ACC112 (cell line): ENCODE data around the gene CCDC116.
"Not testable (repeated sequence)": the region's sequence is repeated elsewhere in the genome, so short reads cannot be mapped to it uniquely, and the experiment has no call there.

Source experiments
- H2AFZ ChIP-seq: fragments of 200-600 bp; sonication (generic); one replicate; pipeline ENCODE4 v1.6.0; 2017; ENCODE audit warnings: antibody characterized with exemption, low read length; ENCODE audit not compliant: unreplicated experiment
- H3K27ac ChIP-seq: fragments of 200-600 bp; sonication (generic); 2 replicates; pipeline ENCODE4 v1.5.1; 2014; ENCODE audit warnings: low read depth, mild to moderate bottlenecking, antibody characterized with exemption, low read length, moderate library complexity
- H3K27me3 ChIP-seq: fragments of 200-600 bp; sonication (generic); 2 replicates; pipeline ENCODE4 v1.6.1; 2014; ENCODE audit warnings: mild to moderate bottlenecking, antibody characterized with exemption, low read length, moderate library complexity, mixed read lengths; ENCODE audit not compliant: insufficient read depth
- H3K36me3 ChIP-seq: fragments of 200-600 bp; sonication (generic); 2 replicates; pipeline ENCODE4 v1.6.1; 2016; ENCODE audit warnings: mild to moderate bottlenecking, antibody characterized with exemption, low read length, moderate library complexity, mixed read lengths; ENCODE audit not compliant: insufficient read depth
- H3K4me1 ChIP-seq: fragments of 200-600 bp; sonication (generic); one replicate; pipeline ENCODE4 v1.6.1; 2016; ENCODE audit warnings: low read length, mixed read lengths; ENCODE audit not compliant: insufficient read depth, unreplicated experiment, control insufficient read depth
- H3K4me3 ChIP-seq: fragments of 200-600 bp; sonication (generic); 2 replicates; pipeline ENCODE4 v1.5.1; 2014; ENCODE audit warnings: mild to moderate bottlenecking, low read depth, low read length
- H3K79me2 ChIP-seq: fragments of 200-600 bp; sonication (generic); one replicate; pipeline ENCODE4 v1.6.0; 2016; ENCODE audit warnings: low read length; ENCODE audit not compliant: control insufficient read depth, unreplicated experiment, insufficient read depth

Gene CCDC116

DNA sequence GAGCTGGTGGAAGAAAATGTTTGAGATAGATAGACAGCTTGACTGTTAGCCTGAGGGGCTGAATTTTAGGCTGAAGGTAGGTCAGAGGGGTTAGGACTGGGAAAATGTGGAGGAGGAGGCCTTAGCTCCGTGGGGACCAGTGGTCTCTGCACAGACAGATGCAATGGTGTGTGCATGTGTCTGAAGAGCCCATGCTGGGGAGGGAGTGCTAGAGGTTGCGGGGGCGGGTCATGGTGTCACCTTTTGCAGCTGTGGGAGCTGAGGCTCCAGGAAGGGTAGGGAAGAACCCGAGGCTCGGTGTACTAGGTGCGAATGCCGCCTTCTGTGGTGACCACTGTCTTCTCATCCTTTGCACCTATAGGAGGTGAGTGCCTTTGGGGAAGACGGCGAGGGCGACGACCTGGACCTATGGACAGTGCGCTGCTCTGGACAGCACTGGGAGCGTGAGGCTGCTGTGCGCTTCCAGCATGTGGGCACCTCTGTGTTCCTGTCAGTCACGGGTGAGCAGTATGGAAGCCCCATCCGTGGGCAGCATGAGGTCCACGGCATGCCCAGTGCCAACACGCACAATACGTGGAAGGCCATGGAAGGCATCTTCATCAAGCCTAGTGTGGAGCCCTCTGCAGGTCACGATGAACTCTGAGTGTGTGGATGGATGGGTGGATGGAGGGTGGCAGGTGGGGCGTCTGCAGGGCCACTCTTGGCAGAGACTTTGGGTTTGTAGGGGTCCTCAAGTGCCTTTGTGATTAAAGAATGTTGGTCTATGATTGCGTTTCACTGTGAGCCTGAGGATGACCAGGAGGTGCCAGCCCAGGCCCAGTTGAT lies 11.2 kb downstream of the CCDC116 start:
- H3K4me3 ChIP-seq = peak overlapping the region; percentile 95
- no peaks in the 10 kb centered on the region for H3K36me3 ChIP-seq
- H3K4me1 ChIP-seq = no peaks in the 10 kb centered on the region
- H3K79me2 ChIP-seq = peaks cover 2% of the 10 kb centered on the region
- no peak overlapping the region for H2AFZ ChIP-seq
- no peaks in the 10 kb centered on the region for H3K27me3 ChIP-seq
- H3K27ac ChIP-seq = no peak overlapping the region

DNA sequence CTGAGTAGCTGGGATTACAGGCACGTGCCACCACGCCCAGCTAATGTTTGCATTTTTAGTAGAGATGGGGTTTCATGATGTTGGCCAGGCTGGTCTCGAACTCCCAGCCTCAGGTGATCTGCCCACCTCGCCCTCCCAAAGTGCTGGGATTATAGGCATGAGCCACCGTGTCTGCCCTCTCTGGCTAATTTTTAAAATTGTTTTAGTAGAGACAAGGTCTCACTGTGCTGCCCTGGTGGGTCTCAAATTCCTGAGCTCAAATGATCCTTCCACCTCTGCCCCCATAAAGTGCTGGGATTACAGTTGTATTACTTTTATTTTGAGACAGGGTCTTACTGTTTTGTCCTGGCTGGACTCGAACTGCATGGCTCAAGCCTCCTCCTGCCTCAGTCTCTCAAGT lies 13.0 kb downstream of the CCDC116 start:
- not testable (repeated sequence) for H3K4me3 ChIP-seq, H3K27me3 ChIP-seq, H2AFZ ChIP-seq, H3K4me1 ChIP-seq, H3K27ac ChIP-seq, H3K36me3 ChIP-seq, H3K79me2 ChIP-seq

DNA sequence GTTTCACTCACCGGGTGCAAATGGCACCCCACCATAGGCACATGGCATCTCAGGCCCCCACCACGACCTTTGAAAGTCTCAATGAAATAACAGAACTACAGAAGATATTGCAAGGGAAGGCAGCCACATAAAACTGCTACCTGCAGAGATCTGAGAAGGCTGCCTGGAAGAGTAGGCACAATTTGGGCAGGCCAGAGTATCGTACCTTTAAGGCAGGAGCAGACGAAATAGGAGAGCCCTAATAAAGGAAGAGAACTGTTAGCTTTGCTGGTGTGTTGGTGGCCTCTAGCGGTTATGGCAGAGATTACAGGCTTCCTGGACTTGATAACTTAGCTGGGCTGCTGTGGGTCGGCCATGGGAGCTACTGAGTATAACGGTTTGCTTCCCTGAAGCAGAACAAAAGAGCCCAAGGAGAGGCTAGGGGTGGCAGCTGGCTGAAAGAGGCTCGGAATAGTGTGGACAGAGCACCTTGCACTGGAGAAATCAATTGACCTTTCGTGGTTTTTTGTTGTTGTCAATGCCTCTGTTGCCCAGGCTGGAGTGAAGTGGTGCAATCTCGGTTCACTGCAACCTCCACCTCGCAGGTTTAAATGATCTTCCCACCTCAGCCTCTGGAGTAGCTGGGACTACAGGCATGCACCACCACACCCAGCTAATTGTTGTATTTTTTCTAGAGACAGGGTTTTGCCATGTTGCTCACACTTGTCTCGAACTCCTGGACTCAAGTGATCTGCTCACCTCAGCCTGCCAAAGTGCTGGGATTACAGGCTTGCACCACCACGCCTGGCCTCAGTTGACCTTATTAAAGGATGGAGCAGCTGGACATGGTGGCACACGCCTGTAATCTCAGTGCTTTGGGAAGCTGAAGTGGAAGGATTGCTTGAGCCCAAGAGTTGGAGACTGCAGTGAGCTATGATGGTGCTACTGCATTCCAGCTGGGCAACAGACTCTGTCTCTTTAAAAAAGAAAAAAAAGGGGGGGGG lies 14.3 kb downstream of the CCDC116 start:
- H3K27me3 ChIP-seq = no peaks in the 10 kb centered on the region
- no peaks in the 10 kb centered on the region for H3K36me3 ChIP-seq
- H3K79me2 ChIP-seq = peaks cover 2% of the 10 kb centered on the region
- no peak overlapping the region for H3K4me3 ChIP-seq
- H3K27ac ChIP-seq = no peak overlapping the region
- peaks cover 4% of the 10 kb centered on the region for H3K4me1 ChIP-seq
- H2AFZ ChIP-seq = no peak overlapping the region

DNA sequence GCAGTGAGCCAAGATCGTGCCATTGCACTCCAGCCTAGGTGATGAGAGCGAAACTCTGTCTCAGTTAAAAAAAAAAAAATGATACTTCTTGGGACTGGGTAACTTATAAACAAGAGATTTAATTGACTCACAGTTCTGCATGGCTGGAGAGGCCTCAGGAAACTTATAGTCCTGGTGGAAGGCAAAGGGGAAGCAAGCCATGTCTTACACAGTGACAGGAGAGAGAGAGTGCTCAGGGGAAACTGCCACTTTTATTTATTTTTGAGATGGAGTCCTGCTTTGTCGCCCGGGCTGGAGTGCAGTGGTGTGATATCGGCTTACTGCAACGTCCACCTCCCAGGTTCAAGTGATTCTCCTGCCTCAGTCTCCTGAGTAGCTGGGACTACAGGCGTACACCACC lies 17.7 kb downstream of the CCDC116 start:
- no peak overlapping the region for H3K4me3 ChIP-seq
- no peak overlapping the region for H3K27ac ChIP-seq
- no peaks in the 10 kb centered on the region for H3K36me3 ChIP-seq

DNA sequence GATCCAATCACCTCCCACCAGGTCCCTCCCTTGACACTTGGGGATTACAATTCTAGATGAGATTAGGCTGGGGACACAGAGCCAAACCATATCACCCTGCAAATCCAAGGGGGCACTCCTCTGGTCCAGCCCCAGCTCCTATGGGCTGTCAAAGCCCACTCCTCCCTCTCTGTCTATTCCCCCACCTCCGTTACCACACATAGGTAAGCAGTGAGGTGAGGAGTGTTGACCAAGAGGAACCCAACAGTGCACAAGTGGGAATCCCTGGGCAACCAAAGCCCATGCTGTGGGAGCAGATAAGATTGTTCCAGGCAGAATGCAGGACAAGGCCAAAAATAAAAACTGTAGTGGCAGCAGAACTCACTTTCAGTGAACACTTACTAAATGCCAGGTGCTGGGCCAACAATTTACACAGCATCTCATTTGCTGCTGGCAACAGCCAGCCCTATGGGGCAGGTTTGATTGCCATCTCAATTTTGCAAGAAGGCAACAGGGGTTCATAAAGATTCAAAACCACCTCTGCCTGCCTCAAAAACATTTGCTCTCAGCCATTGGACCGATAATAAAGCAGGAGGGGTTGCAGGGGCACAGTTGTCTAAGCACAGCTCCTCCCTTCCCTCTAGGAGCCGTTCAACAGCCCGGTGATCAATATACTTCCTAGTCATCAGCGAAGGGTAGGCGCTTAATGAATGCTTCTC lies 18.4 kb downstream of the CCDC116 start:
- Histone ChIP-seq H2AFZ (peak overlapping the region; percentile 55), H3K27ac (no peak overlapping the region), H3K27me3 (no peaks in the 10 kb centered on the region), H3K4me1 (peaks cover 8% of the 10 kb centered on the region), H3K4me3 (peak overlapping the region; percentile 85), H3K79me2 (no peaks in the 10 kb centered on the region), H3K36me3 (no peaks in the 10 kb centered on the region)

More for the DNA sequence above, 17.7 kb downstream of the CCDC116 start:
- Histone ChIP-seq H3K27me3 (no peaks in the 10 kb centered on the region), H3K4me1 (peaks cover 8% of the 10 kb centered on the region), H3K79me2 (no peaks in the 10 kb centered on the region), H2AFZ (no peak overlapping the region)

DNA sequence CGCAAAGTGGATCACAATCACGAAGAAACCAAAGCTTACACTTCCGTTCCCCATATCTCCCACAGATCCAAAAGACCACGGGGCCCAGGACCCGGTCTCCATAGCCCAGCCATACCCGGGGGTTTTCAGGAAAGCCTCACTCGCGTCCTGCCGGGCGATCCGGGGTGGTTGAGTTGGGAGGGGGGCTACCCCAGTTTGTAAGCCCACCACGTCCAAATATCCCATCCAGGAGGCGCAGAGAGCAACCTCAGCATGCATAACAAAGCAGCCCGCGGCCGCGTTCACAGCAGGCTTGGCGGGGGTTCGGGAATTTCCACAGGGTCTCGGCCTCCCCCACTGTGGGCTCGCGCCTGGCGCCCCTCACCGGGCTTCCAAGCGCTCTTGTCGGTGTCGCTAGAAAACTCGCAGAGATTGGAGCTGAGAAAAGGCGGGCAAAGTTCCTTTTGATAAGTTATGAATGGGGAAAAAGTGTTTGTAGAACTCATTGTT lies 19.0 kb downstream of the CCDC116 start:
- H3K4me3 ChIP-seq = peak overlapping the region; percentile 85
- H3K4me1 ChIP-seq = peaks cover 8% of the 10 kb centered on the region
- no peaks in the 10 kb centered on the region for H3K36me3 ChIP-seq
- no peaks in the 10 kb centered on the region for H3K79me2 ChIP-seq
- peak overlapping the region; percentile 55 for H2AFZ ChIP-seq
- no peaks in the 10 kb centered on the region for H3K27me3 ChIP-seq
- H3K27ac ChIP-seq = peak overlapping the region; percentile 16; the same call in 1 of the 2 replicates

DNA sequence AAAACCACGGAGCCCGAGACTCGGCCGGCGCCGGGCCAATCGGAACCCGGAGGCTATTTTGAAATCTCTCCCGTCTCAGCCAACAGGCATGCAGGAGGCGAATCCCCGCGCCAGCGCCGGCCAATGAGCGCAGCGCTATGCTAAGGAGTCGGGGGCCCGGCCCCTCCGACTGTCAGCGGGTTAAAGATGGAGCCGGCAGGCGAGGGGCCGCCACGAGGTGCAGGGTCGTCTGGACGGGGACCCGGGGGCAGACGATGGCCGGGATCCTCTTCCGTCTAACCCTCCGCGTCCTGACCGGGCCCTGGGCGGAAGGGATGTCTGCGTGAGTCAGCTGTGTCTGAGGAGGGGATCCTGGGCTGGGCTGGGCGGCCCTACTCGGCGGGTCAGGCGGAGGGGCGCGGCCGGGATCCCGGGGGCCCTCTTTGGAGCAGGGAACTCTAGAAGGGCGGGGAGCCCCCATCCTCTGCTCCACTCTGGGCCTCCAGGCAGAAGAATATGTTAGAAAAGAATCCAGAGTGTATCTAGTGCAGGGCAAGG lies 19.5 kb downstream of the CCDC116 start:
- H3K27me3 ChIP-seq = no peaks in the 10 kb centered on the region
- H2AFZ ChIP-seq = peak overlapping the region; percentile 55
- no peaks in the 10 kb centered on the region for H3K79me2 ChIP-seq
- no peak overlapping the region for H3K27ac ChIP-seq
- peaks cover 8% of the 10 kb centered on the region for H3K4me1 ChIP-seq
- no peaks in the 10 kb centered on the region for H3K36me3 ChIP-seq
- peak overlapping the region; percentile 85 for H3K4me3 ChIP-seq

DNA sequence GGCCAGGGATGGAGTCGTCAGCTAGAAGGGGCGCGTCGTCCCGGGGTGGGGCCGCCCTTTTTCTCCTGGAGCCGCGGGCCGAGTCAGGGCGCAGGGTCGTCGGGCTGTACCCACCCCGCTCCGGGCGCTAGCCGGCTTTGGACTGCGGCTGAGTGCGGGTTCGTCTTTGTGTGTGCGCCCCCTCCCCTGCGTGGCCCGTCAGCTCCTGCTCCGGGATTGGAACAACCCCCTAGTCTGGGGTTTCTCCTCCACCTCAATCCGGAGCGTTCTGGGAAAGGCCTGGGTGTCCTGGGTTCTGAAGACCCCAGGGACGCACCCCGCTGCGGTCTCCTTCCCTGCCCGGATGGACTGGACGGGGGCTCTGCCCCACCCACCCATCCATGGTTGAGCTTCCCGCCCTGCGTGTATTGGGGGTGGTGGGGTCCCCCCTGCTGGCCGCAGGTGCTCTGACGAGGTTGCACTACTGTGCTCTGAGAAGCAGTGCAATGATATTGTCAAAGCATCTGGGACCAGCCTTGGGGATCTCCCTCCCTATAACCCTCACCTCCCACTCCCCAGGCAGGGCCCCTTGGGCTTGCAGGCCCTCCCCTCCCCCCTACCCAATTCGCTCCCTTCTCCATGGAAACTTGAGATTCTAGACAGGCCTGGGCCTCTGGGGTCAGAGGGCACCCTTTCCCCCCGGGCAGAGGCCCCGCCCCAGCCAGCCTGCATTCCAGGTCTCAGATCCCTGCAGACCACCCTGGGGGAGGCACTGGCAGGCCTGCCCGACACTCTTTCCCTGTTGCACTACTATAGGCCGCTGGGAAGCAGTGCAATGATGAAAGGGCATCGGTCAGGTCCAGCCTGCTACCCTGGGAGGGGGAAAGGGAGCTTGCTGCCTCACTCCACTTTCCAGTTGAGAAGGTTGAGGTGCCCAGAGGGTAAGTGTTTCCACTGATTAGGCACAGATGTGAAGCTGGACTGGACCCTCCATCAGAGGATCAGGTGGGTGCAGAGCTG lies 20.3 kb downstream of the CCDC116 start:
- peaks cover 8% of the 10 kb centered on the region for H3K4me1 ChIP-seq
- no peak overlapping the region for H3K27ac ChIP-seq
- H3K36me3 ChIP-seq = no peaks in the 10 kb centered on the region
- H3K4me3 ChIP-seq = peak overlapping the region; percentile 85
- no peaks in the 10 kb centered on the region for H3K79me2 ChIP-seq
- no peak overlapping the region for H2AFZ ChIP-seq
- H3K27me3 ChIP-seq = no peaks in the 10 kb centered on the region

DNA sequence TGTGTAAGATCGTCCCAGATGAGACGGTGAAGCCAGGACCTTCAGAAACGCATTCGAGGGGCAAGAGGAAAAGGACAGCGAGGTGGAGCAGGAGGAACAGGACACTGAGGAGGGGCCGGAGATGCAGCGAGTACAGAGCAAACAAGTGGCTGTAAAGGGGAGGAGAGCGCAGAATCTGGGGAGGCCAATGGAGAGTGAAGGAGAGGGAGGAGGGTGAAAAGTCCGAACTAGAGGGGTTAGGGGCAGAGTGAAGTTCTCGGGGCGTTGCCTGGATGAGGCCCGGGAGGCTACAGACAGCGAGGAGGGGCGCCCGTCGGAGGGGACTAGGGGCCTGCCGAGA lies 24.4 kb downstream of the CCDC116 start:
- peak overlapping the region; percentile 75 for H3K4me3 ChIP-seq
- no peaks in the 10 kb centered on the region for H3K36me3 ChIP-seq
- H3K79me2 ChIP-seq = no peaks in the 10 kb centered on the region
- peak overlapping the region; percentile 25 for H2AFZ ChIP-seq
- H3K4me1 ChIP-seq = peaks cover 4% of the 10 kb centered on the region
- no peak overlapping the region for H3K27ac ChIP-seq
- no peaks in the 10 kb centered on the region for H3K27me3 ChIP-seq
